Keratinocyte (primary cell): Measurements from ENCODE around the gene DKC1. TPM values are rescaled to one million over a fixed set of nuclear protein-coding genes. Genes with fewer than 3 reads are reported as not detected.

Experiments used
- DNase-seq: peaks from one replicate; pipeline ENCODE4 v3.0.0-alpha.2; 2011; ENCODE audit warnings: low read depth, missing footprints, low spot score
- FAIRE-seq: peaks from 2 replicates; lab custom pipeline; 2011; peaks lifted over from hg19 to GRCh38; lab: Jason Lieb, UNC
- H2AFZ ChIP-seq: 2 replicates; pipeline ENCODE4 v1.6.0; 2012; ENCODE audit warnings: low read length, control low read depth, inconsistent platforms; ENCODE audit not compliant: control insufficient read depth
- H3K27ac ChIP-seq: 2 replicates; pipeline ENCODE4 v1.5.1; 2011; ENCODE audit warnings: low read length; ENCODE audit not compliant: control insufficient read depth, insufficient read depth
- H3K27me3 ChIP-seq: 3 replicates; pipeline ENCODE4 v1.6.0; 2011; ENCODE audit warnings: low read length; ENCODE audit not compliant: control insufficient read depth, insufficient read depth; ENCODE audit errors: extremely low read depth
- H3K36me3 ChIP-seq, 2 experiments: 2 replicates in 1 of 2; 3 replicates in 1 of 2; pipeline ENCODE4 v1.5.1; 2011; ENCODE audit warnings: low read length in 2 of 2, mild to moderate bottlenecking in 1 of 2; ENCODE audit not compliant: control insufficient read depth in 2 of 2, insufficient read depth in 2 of 2; ENCODE audit errors: extremely low read depth in 1 of 2
- H3K4me1 ChIP-seq: 3 replicates; pipeline ENCODE4 v1.5.1; 2011; ENCODE audit warnings: low read length; ENCODE audit not compliant: control insufficient read depth, insufficient read depth; ENCODE audit errors: extremely low read depth
- H3K4me2 ChIP-seq: 3 replicates; pipeline ENCODE4 v1.6.0; 2011; ENCODE audit warnings: low read depth, low read length; ENCODE audit not compliant: control insufficient read depth, insufficient read depth; ENCODE audit errors: extremely low read depth
- H3K4me3 ChIP-seq, 3 experiments: fragments of 200-600 bp in 1 of 3; sonication (generic) in 1 of 3; 2 replicates in 2 of 3; 3 replicates in 1 of 3; pipeline ENCODE4 v1.5.1; 2011 to 2016; ENCODE audit warnings: low read length in 3 of 3, mild to moderate bottlenecking in 3 of 3, control low read depth in 2 of 3, inconsistent platforms in 1 of 3, low read depth in 1 of 3, mixed read lengths in 1 of 3, mixed run types in 1 of 3, moderate library complexity in 1 of 3; ENCODE audit not compliant: control insufficient read depth in 2 of 3, insufficient read depth in 2 of 3; ENCODE audit errors: extremely low read depth in 1 of 3
- H3K79me2 ChIP-seq: 2 replicates; pipeline ENCODE4 v1.6.0; 2012; ENCODE audit warnings: low read length; ENCODE audit not compliant: control insufficient read depth, insufficient read depth
- H3K9ac ChIP-seq: 3 replicates; pipeline ENCODE4 v1.6.0; 2011; ENCODE audit warnings: low read length; ENCODE audit not compliant: control insufficient read depth, insufficient read depth; ENCODE audit errors: extremely low read depth
- H3K9me1 ChIP-seq: 3 replicates; pipeline ENCODE4 v1.6.0; 2011; ENCODE audit warnings: low read length; ENCODE audit not compliant: control insufficient read depth, insufficient read depth; ENCODE audit errors: extremely low read depth
- H3K9me3 ChIP-seq: 2 replicates; pipeline ENCODE4 v1.5.1; 2012; ENCODE audit warnings: low read depth, low read length; ENCODE audit not compliant: control insufficient read depth
- H4K20me1 ChIP-seq: 3 replicates; pipeline ENCODE4 v1.6.0; 2011; ENCODE audit warnings: low read length; ENCODE audit not compliant: control insufficient read depth, insufficient read depth; ENCODE audit errors: extremely low read depth
- CTCF ChIP-seq, 3 experiments: IDR thresholded peaks in 1 of 3; conservative IDR thresholded peaks in 1 of 3; optimal IDR thresholded peaks in 1 of 3; 2 replicates in 2 of 3; 3 replicates in 1 of 3; pipeline versions ENCODE3 to v1.5.1; 2011; ENCODE audit warnings: low read length in 3 of 3, mild to moderate bottlenecking in 3 of 3, moderate library complexity in 2 of 3, control low read depth in 1 of 3, inconsistent platforms in 1 of 3; ENCODE audit not compliant: insufficient read depth in 2 of 3; ENCODE audit errors: extremely low read depth in 1 of 3
- EZH2 ChIP-seq: IDR thresholded peaks from one replicate; pipeline ENCODE4 v1.6.1; 2012; ENCODE audit warnings: inconsistent platforms, mild to moderate bottlenecking, low read length, moderate library complexity
- dilution Hi-C: fragments of 300-500 bp; cut with MboI; formaldehyde crosslinking; loops from one replicate; pipeline ENCODE4 v1.7.0; 2020; ENCODE audit warnings: low sequenced_read_pairs; ENCODE audit not compliant: extremely low pct_ligation_motif_present
- polyA plus RNA-seq, 5 experiments: library from polyadenylated mRNA; depleted of rRNA in 3 of 5; stranded (reverse) in 3 of 5; stranded (forward) in 1 of 5; unstranded in 1 of 5; fragments of >200 nt; gene quantifications; 1 replicate in 1 of 5; 2 replicates in 3 of 5; 3 replicates in 1 of 5; pipeline versions ENCODE4 v1.2.1 to v1.2.3, GENCODE V29; 2011 to 2012; ENCODE audit warnings: missing spikeins in 2 of 5, low read depth in 1 of 5, low replicate concordance in 1 of 5

DKC1 gene
- polyA plus RNA-seq, 1 donor (not counting 4 experiments of a cell fraction or from before 2014, with no cell fraction given): 80.7 TPM

GRCh38 chrX:154800478-154801210, 38.0 kb downstream of the DKC1 start:
- Histone ChIP-seq H2AFZ (no peak overlapping the region), H3K9me3 (no peaks in the 10 kb centered on the region), H3K36me3 (no peaks in the 10 kb centered on the region), H3K4me2 (no peak overlapping the region), H3K9me1 (no peaks in the 10 kb centered on the region), H4K20me1 (no peaks in the 10 kb centered on the region), H3K9ac (no peak overlapping the region), H3K4me1 (peaks cover 4% of the 10 kb centered on the region), H3K27ac (no peak overlapping the region), H3K79me2 (no peaks in the 10 kb centered on the region), H3K27me3 (no peaks in the 10 kb centered on the region), H3K4me3 (no peak overlapping the region)
- no peak for TF ChIP-seq EZH2
- TF ChIP-seq CTCF (optimal IDR thresholded peaks at IDR 0.05 in 1 of 3, IDR thresholded peaks at IDR 0.05 in 1 of 3, conservative IDR thresholded peaks at IDR 0.05 in 1 of 3; ENCODE audit: extremely low read depth in 1 of 3, insufficient read depth in 2 of 3, low read length in 3 of 3): no peak
- DNase-seq (no peak), FAIRE-seq (no peak)
- dilution Hi-C loops: no loop called here

GRCh38 chrX:154802947-154803346, 40.3 kb downstream of the DKC1 start:
- DNase-seq (no peak), FAIRE-seq (no peak)
- H3K9ac ChIP-seq: no peak overlapping the region
- TF ChIP-seq EZH2 (no peak), CTCF (optimal IDR thresholded peaks at IDR 0.05 in 1 of 3, IDR thresholded peaks at IDR 0.05 in 1 of 3, conservative IDR thresholded peaks at IDR 0.05 in 1 of 3; ENCODE audit: extremely low read depth in 1 of 3, insufficient read depth in 2 of 3, low read length in 3 of 3) (no peak)
- H3K9me3 ChIP-seq: no peaks in the 10 kb centered on the region
- no peaks in the 10 kb centered on the region for H3K79me2 ChIP-seq
- peaks cover 7% of the 10 kb centered on the region for H3K4me1 ChIP-seq
- dilution Hi-C loops: no loop called here
- H3K36me3 ChIP-seq: no peaks in the 10 kb centered on the region
- no peak overlapping the region for H3K4me3 ChIP-seq
- H3K27me3 ChIP-seq: no peaks in the 10 kb centered on the region
- H3K27ac ChIP-seq: no peak overlapping the region
- no peaks in the 10 kb centered on the region for H4K20me1 ChIP-seq
- no peak overlapping the region for H2AFZ ChIP-seq
- H3K9me1 ChIP-seq: no peaks in the 10 kb centered on the region
- H3K4me2 ChIP-seq: no peak overlapping the region
